ENCODE results near the gene OMA1.
"Not testable (repeated sequence)": the region's sequence is repeated elsewhere in the genome, so short reads cannot be mapped to it uniquely, and the experiment has no call there.

The OMA1 gene

DNA sequence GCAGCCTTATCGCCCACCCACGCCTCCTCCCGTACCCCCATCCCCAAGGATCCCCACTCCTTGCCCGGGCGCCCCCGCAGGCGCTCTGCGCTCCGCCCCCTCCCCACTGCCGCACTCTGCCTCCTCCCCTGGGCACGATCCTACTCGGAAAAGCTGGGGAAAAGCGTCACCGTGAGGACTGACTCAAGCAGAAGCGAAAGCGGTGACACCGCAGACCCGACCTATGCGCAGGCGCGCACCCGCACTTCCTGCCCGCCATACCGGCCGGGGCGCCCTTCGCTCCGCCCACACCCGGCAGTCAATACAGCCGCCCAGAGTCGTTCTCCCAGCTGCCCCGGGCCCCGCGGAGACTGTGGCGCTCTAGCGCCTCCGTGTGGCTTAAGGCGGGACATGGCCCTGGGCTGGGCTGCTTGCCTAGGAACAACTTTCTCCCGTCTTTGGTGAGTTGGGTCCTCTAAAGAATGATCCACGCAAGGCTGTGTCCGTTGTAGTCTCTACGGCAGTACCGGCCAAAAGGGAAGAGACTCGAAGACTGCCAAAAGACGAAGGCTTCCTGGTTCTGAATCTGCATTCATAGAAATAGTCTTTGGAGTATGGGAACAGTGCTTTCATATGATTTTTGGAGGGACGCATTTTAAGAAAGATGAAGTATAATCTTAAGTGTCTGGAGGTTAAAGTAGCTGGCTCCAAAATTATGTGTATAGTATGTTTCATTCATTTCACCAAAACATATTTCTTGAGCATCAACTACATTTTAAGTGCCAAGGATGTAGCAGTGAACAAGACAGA, at the start of gene OMA1:
Gene OMA1 (minus strand): TSS at position 207 of the 789 bp plus-strand sequence. CDS start 7,432 bp downstream, outside the sequence.
- peak; percentile 98 for DNase-seq (ENCODE audit: low read depth)

DNA sequence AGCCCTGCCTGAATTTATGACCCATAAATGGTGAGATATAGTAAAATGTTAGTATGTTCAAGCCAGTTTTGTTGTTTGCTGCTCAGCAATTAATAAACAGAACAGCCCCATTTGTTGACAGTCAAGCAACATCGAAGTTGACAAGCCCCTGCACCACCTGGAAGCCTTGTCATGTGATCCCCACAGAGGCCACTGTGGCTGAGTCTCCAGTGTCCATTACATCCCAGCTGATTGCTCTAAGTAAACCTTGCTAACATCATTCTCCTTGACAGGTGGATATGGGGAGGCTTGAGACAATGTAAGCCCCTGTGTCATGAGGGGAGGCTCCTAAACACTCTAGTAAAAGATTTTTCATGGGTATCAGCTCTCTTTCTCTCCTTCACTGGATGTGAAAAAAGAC, 48.0 kb upstream of the OMA1 start:
- no peak for DNase-seq (ENCODE audit: low read depth)

DNA sequence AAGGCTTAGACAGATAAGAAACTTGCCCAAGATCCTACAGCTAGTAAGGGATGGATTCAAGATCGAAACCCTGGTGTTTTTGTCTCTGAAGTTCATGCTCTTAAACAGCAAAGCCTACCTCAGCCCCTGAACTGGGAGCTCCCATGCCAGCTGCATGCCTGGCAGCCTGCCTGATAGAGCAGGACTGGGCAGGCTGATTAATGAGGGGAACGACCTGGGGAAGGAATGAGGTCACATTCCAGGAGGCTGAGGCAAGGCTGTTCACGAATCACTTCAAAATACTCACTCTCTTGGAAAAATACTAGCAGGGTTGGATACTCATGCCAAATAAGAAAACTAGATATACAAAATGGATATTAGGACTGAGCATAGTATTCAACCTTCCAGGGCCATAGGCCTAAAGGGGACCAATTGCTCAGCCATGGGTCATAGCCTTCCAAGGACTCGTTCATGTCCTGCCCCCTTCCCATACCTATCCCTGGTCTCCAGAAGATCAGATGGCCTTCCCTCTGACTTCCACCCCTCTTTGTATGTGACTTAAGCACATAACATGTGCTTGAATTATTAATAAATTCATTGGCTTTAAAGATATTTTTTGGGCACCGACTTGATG, 46.1 kb upstream of the OMA1 start:
- peak; percentile 96 for DNase-seq (ENCODE audit: low read depth)

DNA sequence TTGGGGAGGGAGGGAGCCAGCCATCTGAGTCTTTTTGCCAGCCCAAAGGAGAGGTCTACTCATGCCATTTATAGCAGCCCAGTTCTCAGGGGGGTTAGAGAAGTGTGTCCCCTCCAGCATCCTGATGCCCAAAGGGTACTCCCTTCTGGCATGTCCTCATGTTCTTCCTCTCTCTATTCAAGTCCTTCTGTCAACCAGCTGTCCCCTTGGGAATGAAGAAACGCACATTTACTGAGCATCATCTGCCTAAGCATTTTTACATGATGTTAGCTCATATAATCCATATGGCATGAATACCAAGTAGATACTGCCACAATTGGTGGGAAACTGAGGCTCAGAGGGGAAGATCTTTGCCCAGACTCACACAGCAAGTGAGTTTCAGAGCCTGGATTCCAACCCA, 45.3 kb upstream of the OMA1 start:
- no peak for DNase-seq (ENCODE audit: low read depth)

DNA sequence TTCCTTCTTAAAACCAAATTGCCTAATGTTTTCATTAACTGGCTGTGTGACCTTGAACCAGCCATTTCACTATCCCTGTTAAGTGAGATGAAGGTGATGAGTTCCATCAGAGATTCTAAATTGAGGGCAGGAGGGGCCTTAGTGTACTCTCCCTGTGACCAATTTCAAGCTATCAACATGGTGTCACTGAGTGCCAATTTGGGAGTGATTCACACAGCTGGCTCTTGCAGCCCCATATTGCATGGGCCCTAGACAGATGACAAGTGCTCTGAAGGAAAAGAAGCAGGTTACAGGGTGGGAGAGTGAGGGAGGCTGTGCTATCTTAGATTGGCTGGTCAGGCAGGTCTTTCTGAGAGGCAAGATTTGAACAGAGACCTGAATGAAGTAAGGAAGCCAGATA, 43.5 kb upstream of the OMA1 start:
- no peak for DNase-seq (ENCODE audit: low read depth)

DNA sequence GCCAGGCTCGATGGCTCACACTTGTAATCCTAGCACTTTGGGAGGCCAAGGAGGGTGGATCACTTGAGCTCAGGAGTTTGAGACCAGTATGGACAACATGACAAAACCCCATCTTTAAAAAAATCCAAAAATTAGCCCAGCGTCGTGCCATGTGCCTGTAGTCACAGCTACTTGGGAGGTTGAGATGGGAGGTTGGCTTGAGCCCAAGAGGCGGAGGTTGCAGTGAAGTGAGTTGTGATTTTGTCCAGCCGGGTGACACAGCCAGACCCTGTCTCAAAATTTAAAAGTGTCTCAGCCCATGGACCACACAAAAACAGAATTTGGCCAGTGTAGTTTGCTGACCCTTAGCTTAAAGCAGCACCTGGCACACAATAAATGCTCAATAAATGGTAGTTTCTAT, 41.9 kb upstream of the OMA1 start:
- DNase-seq (ENCODE audit: low read depth): no peak

DNA sequence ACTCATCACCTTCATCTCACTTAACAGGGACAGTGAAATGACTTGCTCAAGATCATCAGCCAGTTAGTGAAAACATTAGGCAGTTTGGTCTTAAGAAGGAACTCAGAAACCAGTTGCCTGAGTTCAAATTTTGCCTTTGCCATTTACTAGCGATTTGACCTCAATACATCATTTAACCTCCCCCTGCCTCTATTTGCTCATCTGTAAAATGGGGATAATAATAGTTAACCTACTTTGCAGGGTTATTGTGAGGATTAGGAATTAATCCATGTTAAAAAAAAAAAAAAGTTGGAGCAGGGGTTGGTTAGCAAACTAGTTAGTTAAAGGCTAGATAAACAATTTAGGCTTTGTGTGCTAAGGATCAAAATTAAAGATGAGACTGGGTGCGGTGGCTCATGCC, 41.1 kb upstream of the OMA1 start:
- no peak for DNase-seq (ENCODE audit: low read depth)

DNA sequence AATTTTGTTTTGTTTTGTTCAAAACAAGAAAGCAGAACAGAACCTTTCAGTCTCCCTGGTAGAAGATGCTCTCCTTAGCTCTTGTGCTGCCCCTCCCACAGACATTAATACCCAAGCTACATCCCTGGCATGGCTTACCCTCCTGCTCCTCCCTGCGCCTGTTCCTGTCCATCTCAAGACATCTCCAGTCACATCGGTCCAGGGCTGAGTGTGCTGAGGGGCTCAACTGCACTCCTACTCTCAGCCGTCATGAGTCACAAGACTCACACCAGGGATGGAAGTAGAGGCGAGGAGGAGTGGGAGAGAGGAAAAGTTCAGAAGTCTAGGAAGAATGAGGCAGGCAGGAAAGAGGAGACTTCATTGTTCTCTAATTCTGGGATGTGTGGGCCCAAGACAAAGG, 39.7 kb upstream of the OMA1 start:
- no peak for DNase-seq (ENCODE audit: low read depth)

DNA sequence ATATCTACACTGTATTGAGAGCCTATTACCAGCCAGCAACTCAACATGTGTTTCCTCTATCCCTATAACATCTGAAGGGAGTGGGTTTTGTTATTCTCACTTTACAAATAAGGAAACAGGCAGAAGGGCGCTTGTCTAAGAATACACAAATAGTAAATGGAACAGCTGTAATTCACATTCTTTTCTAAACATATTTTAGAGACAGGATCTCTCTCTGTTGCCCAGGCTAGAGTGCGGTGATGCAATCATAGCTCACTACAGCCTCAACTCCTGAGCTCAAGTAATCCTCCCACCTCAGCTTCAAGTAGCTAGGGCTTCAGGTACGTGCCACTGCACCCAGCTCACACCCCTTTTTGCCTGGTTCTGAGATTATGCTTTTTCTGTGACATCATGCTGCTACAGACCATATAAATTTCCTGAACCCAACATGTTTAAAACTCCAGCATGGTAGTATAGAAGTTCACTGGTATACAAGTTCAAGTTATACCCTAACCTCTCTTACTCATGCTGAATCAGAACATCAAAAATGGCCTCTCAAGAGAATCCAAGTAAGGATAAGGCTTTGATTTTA, 39.1 kb upstream of the OMA1 start:
- DNase-seq (ENCODE audit: low read depth): peak; percentile 60

DNA sequence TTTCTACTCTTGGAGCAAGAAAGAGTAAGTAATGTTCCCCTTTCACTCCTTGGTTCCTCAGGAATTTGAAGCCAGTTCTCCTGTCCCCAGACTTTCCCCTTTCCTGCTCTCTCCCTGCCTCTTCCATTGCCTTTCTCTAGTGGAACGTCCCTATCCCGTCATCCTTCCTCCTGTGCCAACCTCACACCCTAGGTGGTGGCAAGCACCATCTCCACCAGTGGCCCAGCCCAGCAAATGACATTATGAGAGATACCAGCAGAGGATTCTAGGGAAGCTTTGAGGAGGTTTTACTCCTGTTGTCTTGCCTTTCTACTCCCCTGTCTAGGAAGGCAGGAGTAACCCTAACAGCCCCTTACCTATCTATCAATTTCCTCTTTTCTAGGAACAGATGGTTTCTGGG, 38.6 kb upstream of the OMA1 start:
- DNase-seq (ENCODE audit: low read depth): no peak

DNA sequence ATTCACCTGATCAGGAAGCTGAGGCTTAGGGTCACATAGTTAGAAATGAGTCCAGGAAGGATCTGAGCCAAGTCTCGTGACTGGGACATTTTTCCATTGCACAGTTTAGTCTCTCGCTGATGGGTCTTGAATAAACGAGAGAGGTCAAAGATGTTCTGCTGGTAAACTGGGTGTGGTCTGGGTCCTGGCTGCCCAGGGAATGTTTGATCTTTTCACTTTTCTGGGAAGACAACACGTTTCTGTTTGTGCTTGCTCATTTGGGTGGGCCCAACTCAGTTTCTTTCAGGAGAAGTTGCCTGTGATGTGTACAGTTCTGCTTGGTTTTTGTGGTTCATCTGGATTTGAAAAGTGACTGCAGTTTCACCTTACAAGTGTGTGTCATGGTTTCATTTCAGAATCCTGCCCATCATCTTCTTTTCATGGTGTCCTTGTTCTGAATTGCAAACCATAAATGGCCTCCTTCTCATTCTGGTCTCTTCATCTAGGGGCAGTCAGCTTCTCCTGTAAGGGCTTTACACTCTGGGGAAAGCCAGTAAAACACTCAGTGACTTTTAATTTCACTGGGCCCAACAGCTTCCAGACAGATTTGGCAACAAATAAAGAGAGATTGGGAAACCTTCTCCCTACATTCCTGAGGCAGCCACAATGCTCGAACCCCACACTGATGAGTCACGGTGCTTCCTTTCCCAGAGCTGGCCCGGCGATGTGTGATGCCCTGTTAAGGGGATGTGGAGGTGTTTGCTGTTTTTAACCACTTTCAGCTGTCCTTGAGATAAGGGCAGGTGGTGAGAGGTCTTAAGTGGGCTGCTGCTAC, 37.8 kb upstream of the OMA1 start:
- DNase-seq (ENCODE audit: low read depth): peak; percentile 98

DNA sequence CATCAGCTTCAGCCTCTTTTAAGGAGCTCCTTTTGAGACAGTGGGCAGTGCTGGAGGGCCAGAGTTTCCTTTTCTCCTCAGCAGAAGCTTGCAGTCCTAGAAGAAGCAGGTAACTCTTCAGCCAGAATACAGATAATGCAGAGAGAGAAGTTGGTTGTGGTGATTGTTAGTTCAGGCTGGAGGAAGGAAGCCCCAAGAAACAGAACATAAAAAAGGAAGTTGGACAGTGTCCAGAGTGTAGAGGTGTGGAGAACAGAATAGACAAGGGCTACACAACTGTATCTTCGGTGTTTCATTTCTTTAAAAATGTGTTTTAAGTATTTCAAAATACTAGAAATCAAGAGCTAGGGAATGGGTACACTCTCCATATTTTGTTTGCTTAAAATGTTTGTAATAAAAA, 37.0 kb upstream of the OMA1 start:
- no peak for DNase-seq (ENCODE audit: low read depth)

DNA sequence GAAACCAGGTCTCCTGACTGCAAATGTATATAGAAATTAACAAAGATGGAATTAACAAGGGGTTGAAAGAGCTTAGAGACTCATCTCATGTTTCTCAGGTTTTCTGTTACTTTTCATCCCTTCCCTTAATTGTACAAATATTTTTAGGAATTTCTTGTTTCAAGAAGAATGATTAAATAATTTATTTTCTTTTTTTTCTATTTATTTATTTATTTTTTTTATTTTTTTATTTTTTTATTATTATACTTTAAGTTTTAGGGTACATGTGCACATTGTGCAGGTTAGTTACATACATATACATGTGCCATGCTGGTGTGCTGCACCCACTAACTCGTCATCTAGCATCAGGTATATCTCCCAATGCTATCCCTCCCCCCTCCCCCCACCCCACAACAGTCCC, 35.6 kb upstream of the OMA1 start:
- DNase-seq (ENCODE audit: low read depth): not testable (repeated sequence)

DNA sequence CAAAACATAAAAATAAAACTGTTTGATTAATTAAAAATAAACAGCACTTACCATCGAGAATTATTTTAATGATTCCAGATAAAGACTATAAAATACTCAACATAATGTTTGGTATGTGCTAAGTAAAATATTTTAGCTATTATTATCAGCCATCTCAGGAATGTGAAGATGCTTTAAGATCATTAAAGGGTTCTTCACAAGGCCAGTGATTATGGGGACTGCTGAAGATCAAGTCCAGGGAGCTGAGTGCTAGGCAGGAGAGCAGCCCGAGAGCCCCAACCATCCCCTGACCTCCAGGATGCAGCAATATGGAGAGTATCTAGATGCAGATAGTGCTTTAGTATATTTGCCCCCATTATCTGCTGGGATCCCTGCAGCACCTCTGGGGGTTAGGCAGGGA, 35.1 kb upstream of the OMA1 start:
- DNase-seq (ENCODE audit: low read depth): peak; percentile 67

DNA sequence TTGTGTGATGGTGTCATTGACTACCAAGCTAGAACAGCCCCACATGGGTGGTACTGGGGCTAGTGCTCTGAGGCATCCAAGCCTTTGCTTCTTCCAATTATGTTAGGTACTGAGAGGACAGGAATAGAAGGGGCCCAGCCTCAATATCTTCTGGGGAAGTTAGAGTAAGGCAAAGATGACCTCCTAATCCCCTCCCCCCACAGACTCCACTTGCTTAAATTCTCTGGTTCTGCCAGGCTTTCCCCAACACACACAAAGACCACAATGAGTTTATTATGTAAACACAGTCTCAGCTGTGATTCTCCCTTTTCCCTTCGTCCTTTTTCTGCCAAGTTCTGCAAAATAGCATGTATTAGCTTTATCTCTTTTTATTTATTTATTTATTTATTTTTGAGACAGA, 33.7 kb upstream of the OMA1 start:
- peak; percentile 36 for DNase-seq (ENCODE audit: low read depth)

DNA sequence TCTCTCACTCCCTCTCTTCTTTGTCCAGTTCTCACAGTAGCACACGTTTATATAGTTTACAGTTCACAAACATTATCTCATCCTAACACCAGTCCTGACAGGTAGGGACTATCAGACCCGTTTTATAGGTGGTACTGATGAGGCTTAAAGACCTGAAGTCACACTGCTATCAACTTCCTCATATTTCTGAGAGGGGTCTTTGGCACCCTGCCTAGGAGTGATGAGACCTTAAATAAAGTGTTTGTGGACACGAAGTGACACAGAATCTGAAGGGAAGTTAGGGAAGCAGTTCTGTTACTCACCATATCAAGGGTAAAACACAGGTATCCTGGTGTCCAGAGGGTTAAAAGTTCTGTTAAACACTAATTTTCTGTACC, 31.1 kb upstream of the OMA1 start:
- DNase-seq (ENCODE audit: low read depth): no peak

DNA sequence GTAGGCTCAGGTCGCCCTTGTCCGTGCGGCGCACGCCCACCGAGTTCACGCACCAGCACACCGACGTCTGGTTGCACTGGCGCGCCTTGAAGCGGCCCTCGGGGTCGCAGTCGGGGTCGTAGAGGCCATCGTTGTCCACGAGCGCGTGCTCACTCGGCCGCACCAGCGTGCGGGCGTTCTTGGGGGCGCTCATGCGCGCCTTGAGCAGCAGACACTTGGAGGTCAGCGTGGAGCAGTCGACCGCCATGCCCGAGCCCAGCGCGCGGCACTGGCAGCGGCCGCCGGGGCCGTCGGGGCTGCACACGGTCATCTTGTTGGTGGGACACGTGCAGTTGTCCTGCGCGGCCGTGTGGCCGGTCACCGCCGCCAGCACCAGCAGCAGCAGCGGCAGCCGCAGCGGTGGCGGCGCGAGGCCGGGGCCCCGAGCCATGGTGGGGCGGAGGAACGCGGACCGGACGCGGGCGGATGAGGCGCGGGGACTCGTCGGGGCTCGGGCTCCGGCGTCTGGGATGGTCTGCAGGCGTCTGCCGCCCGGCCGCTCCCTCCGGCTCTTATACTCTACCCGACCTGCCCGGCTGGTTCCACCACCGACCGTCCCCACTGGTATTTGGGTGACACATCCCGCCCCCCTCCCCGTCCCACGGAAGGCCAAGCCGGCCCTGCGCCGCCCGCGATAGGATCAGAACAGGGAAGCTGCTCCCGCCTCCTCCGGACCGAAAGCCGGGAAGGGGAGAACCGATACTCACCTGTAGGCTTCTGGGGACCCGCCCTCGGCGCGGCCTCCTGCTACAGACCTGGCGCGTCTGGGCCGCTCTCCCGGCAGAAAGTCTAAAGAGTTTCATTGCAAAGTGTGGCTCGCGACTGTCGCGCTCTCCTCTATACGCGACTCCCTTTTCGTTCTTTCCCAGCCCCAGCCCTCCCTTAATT, 30.5 kb upstream of the OMA1 start, which contains the start of gene TACSTD2:
Gene TACSTD2 (minus strand): TSS at position 526 of the 927 bp plus-strand sequence. CDS start 96 bp downstream, at position 430.
- no peak for DNase-seq (ENCODE audit: low read depth)

DNA sequence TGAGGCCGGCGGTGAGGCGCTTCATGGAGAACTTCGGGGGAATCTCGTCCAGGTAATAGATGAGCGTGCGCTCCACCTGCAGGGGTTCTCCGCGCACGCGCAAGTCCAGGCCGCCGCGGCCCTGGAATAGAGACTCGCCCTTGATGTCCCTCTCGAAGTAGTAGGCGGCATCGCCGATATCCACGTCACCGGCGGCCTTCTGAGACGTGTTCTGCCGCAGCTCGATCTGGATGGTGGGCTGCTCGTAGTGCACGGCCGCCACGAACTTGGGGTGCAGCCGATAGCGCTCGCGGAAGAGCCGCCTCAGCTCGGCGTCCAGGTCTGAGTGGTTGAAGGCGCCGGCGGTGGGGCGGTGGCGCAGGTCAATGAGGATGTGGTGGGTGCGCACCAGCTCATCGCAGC, 29.8 kb upstream of the OMA1 start:
- no peak for DNase-seq (ENCODE audit: low read depth)

DNA sequence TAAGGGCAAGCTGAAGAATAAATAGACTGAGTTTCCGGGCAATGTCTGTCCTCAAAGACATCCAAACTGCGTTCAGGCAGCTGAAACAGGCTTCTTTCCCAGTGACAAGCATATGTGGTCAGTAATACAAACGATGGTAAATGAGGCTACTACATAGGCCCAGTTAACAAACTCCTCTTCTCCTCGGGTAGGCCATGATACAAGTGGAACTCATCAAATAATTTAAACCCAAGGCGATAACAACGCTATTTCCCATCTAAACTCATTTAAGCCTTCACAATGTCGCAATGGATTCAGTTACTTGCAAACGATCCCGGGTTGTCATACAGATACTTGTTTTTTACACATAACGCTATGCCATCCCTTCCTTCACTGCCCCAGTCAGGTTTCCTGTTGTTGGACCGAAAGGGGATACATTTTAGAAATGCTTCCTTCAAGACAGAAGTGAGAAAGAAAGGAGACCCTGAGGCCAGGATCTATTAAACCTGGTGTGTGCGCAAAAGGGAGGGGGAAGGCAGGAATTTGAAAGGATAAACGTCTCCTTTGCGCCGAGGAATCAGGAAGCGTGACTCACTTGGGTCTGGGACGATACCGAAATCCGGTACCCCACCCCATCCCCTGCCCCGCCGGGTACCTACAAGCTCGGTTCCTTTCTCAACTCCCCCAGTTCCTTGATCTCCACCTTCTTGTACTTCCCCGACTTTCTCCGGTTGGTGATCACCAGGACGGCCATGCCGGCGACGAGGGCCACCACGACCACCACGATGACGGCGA, 29.2 kb upstream of the OMA1 start:
- DNase-seq (ENCODE audit: low read depth): no peak

DNA sequence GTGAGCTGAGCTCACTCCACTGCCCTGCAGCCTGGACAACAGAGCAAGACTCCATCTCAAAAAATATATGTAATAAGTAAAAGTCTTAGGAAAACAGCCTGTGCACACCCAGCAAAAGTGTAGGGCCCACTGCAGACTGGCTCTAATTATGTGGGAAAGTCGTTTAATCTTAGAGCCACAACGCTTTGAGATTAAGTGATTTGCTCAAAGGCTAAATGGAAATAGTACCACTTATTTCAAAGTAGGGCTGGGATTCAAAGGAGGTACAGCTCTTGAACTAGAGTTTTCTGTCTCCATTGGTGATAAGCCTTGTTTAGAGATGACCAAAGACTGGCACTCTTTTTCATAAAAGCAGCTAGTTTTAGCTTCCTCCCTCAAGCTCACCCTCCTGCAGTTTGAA, 28.3 kb upstream of the OMA1 start:
- DNase-seq (ENCODE audit: low read depth): no peak
